ENCODE measurements around the gene TAMALIN.

GRCh38 chr12:52010152-52010622 is 3.4 kb downstream of the TAMALIN start:
- no peak for TF ChIP-seq POLR2A (IDR thresholded peaks at IDR 0.05; ENCODE audit: low read length)
- no peak for TF ChIP-seq GATA1 (IDR thresholded peaks at IDR 0.05; ENCODE audit: low read depth, low read length)
